GM19395 (cell line): ENCODE measurements around the gene FRRS1L.
"Not testable (repeated sequence)": the region's sequence is repeated elsewhere in the genome, so short reads cannot be mapped to it uniquely, and the experiment has no call there.

Experiments used
- ATAC-seq: cut with Tn5 transposase; IDR thresholded peaks from one replicate; pipeline ENCODE4 v1.9.1; 2021; ENCODE audit warnings: mild to moderate bottlenecking, moderate library complexity; ENCODE audit not compliant: unreplicated experiment

The FRRS1L gene

DNA sequence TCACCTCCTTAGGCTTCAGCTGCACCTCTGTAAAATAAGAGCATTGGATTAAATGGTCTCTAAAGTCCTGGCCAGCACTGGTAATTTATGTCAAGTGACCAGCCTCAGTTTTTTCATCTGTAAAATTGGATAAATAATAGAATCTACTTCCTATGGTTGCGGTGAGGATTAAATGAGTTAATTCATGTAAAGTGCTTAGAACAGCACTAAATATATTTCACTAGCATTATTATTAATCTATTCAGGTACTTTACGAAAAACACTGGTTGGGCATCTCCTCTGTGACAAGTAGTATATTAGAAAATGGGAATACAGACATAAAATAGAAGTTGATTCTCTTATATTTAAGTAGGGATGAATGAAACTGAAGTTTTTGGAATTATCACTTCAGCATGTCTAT, 33.5 kb downstream of the FRRS1L start:
- ATAC-seq = no peak

DNA sequence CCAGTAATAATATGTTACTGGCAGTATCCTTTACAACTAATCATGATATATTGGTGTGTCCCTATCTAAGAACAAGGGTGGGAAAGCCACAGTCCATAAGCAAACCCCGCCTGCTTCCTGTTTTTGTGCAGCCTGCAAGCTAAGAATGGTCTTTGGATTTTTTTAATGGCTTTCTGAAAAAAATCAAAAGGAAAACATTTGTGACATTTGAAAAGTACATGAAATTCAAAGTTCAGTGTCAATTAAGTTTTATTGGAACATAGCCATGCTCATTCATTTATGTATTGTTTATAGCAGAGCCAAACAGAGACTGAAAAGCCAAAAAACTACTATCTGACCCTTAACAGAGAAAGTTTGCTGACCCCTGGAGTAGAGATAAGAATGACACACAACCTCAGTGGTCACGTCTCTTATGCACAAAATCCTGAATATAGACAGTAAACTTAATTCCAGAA, 34.5 kb downstream of the FRRS1L start:
- ATAC-seq = no peak

DNA sequence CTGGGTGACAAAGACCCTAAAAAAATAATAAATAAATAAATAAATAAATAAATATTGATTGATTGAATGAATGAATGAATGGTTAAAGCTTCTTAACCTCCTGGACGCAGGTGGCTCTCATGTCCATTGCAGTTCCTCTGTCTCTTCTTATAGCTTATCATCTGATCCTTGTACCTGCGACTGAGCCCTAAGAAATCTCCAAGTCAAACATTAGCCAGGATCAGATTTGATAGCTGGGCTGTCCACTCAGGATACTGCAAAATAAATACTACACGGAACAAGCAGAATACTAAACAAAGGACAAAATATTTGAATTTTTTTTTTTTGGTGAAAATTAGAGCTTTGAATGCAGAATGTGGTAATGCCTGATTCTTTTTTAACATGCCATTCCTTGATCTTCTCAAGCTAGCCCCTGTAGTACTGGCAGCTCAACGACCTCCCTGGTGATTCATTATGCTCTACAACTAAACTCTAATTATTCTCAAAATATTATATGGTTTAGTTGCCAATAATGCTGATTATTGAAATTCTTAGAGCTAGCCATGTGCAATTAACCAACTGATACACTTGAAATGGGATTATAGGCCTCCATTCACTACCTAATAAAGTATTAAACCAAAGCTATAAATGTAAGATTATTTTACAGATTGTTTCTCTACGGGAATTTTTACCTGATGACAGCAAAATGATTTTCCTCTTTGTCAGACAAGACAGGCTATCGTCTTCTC, 37.4 kb downstream of the FRRS1L start:
- no peak for ATAC-seq

DNA sequence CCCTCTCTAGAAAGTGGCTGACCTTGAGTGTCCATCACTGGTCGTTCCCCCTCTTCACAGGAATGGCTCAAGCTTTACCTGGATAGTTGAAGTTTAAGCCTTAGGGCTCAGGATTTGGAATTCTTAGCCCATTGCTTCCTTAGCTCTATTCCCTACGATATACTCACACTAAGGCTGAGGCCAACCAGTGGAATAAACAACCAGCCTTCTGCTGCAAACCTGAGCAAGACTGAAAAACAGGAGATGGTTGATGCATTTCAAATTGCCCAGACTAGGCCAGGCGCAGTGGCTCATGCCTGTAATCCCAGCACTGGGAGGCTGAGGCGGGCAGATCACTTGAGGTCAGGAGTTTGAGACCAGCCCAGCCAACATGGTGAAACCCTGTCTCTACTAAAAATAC, 40.4 kb downstream of the FRRS1L start:
- ATAC-seq = not testable (repeated sequence)

DNA sequence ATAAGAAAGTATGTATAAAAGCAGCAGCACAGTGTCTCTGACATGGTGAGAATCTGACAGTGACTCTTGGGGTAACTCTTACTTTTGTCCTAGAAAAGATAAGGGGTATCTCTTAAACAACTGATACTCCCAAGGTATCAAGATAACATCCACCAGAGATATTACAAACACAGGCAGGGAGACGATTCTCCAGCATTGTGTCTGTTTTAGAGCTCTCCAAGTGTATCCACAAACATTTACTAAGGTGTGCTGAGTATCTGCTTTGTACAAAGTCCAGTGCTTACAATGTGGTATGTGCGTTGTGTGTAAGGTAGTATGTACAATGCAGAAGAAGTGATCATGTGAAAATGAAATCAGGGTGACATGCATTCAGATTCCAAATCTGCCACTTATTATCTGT, 42.9 kb downstream of the FRRS1L start:
- no peak for ATAC-seq

DNA sequence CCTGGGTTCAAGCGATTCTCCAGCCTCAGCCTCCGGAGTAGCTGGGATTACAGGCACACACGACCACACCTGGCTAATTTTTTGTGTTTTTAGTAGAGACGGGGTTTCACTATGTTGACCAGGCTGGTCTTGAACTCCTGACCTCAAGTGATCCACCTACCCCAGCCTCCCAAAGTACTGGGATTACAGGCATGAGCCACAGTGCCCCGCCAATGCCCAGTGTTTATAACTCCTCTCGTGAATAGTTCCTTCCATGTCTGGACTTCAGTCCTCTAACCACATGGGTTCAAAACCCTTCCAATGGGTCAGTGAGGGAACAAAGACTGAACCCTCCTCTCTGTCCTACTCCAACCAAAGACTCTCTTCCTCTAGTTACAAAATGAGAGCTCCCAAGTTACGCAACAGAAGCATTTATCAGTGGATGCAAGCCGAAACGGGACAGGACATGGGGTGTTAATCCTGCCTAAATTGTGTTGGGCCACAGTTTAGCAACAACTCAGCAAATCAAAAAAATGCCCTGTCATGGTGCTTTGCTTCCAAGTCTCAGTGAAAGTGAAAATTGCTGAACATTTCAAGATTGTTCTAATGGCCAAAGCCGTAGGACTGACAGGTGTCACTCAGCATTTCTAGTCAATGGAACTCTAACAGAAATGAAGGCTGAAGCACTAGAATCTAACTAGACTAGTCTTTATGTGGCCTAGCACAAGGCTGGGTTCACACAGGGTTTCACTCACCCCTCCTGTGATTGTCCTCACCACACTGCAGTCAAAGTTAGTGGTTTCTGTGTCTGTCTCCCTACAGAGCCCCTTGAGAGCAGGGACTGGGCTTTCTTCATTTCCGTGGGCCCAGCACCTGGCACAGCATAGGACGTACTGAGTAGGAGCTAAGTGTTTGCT, 44.1 kb downstream of the FRRS1L start:
- ATAC-seq = peak; percentile 32

DNA sequence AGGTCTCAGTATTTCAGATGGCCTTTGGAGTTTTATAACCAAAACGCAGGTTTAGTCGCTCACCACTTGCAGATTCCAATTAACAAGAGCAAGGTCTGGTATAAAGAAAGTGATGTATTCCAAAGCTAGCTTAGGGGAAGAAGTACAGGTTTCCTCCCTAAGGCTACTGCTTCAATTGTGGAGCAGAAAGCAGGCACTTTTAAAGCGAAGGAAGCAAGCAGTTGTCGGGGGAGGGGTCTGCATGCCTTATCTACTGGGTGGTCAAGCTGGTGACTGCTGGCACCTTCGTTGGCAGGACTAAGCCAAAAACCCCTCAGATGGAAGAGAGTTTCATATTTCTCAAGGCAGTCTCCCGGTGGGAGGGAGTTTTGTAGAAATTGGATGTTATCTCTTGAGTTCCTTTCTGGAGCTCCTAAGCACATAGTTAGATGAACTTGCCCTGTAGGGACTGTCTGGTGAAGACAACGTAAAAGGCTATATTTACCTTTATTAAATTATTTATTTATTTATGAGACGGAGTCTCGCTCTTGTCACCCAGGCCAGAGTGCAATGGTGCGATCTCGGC, 45.7 kb downstream of the FRRS1L start:
- ATAC-seq = no peak

DNA sequence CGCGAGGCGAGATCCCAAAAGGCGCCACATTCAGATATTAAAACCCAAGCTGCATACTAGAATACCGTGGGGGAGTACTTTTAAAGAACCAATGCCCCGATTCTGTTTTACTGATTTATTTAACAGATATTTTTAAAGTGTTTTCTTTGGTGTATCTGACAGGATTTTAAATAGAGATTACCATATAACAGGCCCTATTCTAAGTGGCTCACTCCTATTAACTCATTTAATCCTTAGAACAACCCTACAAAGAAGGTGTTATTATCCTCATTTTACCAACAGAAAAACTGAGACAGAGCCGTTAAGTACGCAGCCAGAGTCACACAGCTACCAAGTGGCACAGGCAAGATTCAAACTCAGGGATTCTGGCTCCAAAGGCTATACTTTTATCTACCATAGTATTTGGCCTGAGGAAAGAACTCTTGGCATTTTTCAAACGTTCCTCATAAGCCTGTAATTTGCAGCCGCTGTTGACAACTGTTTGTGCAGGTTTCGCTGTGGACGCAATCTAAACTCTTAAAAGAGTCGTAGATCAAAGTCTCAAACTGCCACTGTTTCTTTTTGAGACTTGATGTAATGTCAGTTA, 46.8 kb downstream of the FRRS1L start:
- no peak for ATAC-seq

DNA sequence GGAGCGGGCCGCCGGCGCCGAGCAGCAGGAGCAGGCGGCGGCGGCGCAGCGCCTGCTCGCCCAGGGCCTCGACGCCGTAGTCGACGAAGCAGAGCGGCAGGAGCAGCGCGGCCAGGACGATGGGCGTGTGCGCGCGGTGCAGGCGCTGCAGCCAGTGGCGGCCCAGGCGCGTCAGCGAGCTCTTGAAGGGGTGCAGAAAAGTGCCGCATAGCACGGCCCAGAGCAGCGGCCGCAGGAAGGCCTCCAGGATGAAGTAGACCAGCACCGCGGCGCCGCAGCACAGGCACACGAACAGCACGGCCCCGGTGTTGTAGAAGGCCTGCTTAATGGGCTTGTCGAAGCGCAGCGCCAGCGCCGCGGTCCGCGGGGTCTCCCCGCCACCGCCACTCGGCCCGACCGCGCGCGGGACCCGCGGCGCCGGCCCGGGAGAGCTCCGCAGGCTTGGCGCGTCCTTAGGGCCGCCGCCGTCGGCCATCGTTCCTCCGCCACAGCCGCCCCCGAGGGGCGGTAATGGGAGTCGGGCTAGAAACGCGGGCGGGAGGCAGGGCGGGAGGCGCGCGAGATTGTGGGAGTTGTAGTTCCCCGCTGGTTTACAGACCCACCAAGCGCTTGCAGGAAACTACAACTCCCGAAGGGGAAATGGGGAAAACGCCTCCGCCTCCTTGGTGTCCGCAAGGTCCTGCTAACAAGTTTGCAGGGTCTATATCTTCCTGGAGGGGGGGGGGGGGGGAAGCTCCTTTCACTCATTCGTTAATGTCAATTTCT, 47.4 kb downstream of the FRRS1L start, which contains the start of gene TMEM245:
Gene TMEM245 (minus strand): TSS at position 509 of the 765 bp plus-strand sequence. CDS start 34 bp downstream, at position 475.
- ATAC-seq = peak; percentile 89

DNA sequence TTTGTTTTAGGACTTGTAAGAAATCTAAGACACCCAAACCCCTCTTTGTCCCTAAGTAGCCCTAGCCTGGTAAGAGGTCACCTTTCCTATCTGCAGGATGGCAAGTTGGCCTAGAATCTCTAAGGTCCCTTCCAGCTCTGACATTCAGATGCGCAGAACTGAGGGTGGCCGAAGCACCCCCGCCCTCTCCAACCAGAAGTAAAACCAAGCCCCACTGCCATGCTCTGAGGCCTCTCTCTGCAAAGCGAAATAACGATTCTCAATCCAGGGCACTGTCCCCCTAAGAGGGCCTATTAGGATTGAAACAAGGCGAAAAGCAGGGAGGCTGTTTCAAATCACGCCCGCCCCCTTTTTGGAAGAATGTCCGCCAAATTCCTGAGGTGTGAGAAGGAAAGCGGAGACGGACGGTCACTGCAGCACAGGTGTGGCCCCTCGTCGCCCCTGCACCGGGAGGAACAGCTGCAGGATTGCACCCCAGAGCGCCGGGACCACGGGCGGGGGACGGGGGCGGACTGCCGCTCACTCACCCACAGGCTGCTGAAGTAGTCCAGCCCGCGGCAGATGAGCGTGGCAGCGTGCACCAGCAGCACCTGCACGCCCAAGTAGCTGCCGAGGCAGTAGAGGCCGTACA, 48.1 kb downstream of the FRRS1L start:
- no peak for ATAC-seq

DNA sequence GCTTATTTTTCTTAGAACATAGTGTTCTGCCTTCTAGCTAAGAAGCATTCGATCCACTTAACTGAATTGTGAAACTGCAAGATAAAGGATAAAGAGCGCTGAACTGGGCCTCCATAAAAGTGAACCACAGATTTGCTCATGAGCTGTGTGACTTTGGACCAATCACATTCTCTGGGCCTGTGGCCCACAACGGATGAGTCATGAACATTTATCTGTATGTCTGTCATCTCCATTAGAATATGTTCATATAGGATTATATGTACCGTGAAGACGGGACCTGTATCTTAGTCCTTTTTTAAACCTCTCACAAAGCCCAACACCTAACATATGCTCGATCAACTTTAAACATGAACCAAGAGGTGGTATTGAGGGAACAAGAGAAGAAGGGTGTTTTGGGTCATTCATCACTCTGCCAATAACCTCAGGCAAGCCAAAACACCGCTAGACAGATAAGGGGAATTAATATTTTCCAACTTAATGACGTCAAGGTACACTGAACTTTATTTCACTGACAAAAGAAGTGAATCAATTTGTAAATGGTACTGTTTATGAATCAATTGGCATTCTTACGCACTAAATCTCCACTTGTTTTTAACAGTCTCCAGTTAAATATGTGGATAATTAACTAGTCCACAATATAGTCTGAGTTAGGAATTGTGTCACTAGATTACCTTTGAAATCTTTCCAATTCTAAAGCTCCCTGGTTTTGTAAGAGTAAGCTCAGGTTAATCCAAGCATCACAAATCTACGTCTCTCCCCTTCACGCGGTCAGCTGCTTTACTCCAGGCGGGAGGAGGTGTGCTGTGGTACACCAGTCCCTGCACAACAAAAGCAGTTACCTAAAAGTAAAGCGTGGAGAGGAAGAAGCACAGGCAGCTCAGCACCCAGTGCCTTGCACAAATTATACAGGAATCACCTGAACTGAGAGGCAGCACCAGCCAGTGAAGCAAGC, 48.9 kb downstream of the FRRS1L start:
- ATAC-seq = no peak

DNA sequence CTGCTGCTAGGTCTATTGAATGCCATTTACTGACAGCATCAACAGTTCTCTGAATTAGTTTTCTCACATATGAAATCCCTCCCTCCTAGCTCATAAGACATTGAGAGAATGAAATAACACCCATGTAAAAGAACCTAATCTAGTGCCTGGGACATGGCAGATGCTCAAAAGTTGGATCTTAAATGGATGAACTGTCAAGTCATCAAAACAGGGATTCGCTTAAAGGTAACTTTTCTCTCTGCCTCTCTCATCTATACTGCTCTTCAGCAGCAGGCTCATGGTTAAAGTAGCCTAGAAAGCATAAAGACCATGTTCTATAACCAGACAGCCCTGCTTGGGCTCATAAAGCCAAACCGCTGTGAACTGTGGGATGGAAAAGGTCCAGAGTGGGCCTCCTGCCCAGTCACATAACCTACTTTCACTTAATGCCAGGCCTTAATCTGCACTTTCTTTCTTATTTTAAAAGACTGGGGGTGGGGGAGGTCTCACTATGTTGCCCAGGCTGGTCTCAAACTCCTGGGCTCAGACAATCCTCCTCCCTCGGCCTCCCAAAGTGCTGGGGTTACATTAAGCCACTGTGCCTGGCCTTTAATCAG, 51.0 kb downstream of the FRRS1L start:
- no peak for ATAC-seq

DNA sequence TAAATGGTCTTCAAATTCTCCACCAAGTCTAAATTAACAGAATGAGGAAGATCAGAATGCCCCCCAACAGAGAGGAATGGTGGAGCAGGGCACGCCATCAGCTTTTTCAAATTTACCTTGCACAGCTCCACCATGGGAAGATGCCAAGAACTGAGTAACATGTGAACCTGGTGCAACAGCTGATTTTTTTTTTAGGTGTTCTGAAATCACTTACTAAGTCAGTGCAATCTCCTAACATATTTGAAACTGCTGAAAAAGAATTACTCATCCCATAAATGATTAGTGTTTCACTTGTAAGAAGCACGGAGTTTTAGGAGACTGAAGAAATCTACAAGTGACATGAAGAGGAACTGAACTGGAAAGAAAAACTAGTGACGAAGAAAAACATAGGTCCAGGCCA, 52.4 kb downstream of the FRRS1L start:
- ATAC-seq = no peak

DNA sequence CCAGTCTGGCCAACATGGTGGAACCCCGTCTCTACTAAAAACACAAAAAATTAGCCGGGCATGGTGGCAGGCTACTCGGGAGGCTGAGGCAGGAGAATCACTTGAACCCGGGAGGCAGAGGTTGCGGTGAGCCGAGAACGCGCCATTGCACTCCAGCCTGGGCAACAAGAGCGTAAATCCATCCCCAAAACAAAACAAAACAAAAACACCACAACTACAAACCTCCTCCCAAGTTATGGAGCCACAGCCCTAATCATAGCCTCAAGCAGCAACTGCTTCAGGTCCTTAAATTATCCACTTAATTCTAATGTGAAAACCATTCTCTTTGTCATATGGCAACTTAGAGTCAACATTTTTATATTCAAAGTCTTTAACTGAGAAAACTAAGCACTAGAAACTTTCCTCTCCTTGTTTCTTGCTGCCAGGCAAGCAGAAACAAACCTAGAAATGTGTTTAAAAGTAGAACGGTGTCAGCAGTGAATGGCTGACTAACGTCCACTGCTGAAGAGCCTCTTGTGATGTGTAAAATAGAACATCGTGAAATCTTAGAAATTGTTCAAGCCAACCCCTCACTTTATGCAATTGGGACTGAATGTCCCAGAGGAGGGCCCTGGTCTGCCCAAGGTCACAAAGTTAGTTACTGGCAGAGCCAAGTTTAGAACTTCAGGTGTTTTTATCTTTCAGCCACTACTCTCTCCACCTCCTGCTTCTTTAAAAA, 53.0 kb downstream of the FRRS1L start:
- ATAC-seq = no peak

DNA sequence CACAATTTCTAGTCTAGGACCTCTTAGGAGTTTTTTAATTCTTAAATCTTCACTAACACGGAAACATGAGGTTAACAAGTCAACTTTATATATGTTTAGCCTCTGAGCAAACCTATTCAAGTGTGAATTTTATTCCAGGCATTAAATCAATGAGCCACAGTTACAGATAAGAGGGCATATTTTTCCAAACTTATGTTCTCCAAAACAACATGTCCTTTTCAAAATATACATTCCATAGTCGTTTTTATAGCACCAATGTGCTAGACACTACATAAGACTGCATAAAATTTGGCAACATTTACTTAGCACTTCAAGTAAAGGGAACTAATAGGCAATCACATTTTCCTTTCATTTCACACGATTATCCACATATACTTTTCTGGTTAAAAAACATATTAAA, 53.8 kb downstream of the FRRS1L start:
- ATAC-seq = no peak

DNA sequence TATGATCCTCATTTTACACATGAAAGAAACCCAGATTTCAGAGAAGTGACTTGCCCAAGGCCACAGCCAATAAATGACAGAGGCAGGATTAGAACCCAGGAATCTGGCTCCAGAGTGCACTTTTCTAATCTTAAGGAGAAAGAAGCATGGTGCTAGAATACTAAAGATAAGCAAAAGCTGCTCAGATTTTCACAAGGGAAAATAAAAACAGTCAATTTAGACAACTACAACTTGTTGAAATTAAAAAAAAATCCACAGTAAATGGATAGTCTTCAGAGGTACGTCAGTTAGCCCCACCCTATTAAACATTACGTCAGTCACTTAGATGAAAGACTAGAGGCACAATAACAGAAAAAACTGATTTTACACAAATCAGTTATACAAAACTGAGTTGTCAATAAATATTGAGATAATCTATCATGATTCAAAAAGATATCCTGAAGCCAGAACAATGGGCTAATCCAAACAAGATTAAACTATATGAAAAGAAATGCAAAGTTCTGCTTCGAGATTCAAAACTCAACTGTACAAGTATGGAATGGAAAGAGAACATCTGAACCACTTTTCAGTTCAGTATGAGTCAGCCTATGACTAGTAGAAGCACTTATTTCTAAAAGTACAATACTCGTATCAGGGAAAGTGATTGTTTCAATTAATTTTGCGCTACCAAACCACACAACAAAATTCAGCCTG, 56.6 kb downstream of the FRRS1L start:
- peak; percentile 79 for ATAC-seq

DNA sequence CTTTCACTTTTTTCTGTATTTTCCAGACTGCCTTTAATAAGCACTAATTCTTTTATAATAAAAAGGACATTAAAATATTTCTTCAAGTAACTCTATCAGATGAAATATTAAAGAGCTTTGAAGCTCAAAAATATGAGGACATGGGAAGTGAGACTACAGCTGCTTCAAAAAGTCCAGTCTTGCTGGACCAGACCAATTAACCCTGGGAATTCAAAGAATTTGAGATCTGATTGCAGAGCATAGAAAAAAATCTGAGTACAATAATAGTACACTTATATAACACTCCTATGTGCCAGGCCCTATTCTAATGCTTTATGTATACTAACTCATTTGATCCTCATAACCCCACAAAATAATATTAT, 57.1 kb downstream of the FRRS1L start:
- ATAC-seq = no peak
